Fibroblast of lung (primary cell): ENCODE data around the gene SPC24.

Experiments
- CTCF ChIP-seq, 2 donors: IDR thresholded peaks in 1 of 2; conservative IDR thresholded peaks in 1 of 2; 1 replicate in 1 of 2; 2 replicates in 1 of 2; pipeline ENCODE4 v1.5.1; 2011 to 2012; ENCODE audit warnings: low read length in 2 of 2, control low read depth in 1 of 2, inconsistent platforms in 1 of 2, low read depth in 1 of 2, mild to moderate bottlenecking in 1 of 2
- EZH2 ChIP-seq: IDR thresholded peaks from 2 replicates; pipeline ENCODE4 v1.5.1; 2012; ENCODE audit warnings: low read length, control low read depth, mild to moderate bottlenecking; ENCODE audit errors: missing control alignments

- no peak for TF ChIP-seq CTCF (conservative IDR thresholded peaks at IDR 0.05 in 1 of 2, IDR thresholded peaks at IDR 0.05 in 1 of 2; ENCODE audit: low read depth in 1 of 2, low read length in 2 of 2)
- no peak for TF ChIP-seq EZH2
Observed at GRCh38 chr19:11182994-11183393, 27.4 kb upstream of the SPC24 start.
